ENCODE results near the gene HDAC4. TPM values are rescaled to one million over a fixed set of nuclear protein-coding genes. Genes with fewer than 3 reads are reported as not detected.

HDAC4 gene
- total RNA-seq, 1 donor from 2014 or later = 11.8 TPM

GRCh38 chr2:239304533-239305221 is 96.1 kb downstream of the HDAC4 start:
- Histone ChIP-seq H3K36me3 (ENCODE audit: insufficient read depth, low read length) (no peaks in the 10 kb centered on the region), H3K9me3 (ENCODE audit: insufficient read depth, low read depth, low read length) (no peaks in the 10 kb centered on the region), H3K27me3 (ENCODE audit: insufficient read depth, low read length) (no peaks in the 10 kb centered on the region), H4K20me1 (ENCODE audit: insufficient read depth, low read length) (peaks cover 8% of the 10 kb centered on the region), H3K4me3 (ENCODE audit: insufficient read depth, low read depth, low read length) (no peak overlapping the region), H3K4me2 (ENCODE audit: low read length) (no peak overlapping the region), H3K79me2 (ENCODE audit: insufficient read depth, low read length) (peaks cover 3% of the 10 kb centered on the region), H2AFZ (ENCODE audit: low read depth, low read length) (no peak overlapping the region), H3K9ac (ENCODE audit: low read length) (no peak overlapping the region), H3K27ac (ENCODE audit: low read depth, low read length) (no peak overlapping the region), H3K4me1 (ENCODE audit: insufficient read depth, low read length) (no peaks in the 10 kb centered on the region)
- no peak for FAIRE-seq
- H3K36me3 Mint-ChIP-seq (ENCODE audit: low read depth, unreplicated experiment) = peaks cover 4% of the 10 kb centered on the region
- no peak overlapping the region for H3K27ac Mint-ChIP-seq (ENCODE audit: unreplicated experiment)
- no peak overlapping the region for H3K4me3 Mint-ChIP-seq (ENCODE audit: unreplicated experiment)
- DNase-seq (ENCODE audit: low read depth) = no peak
- TF ChIP-seq EZH2 (IDR thresholded peaks at IDR 0.05; ENCODE audit: insufficient read depth, low read length) (no peak), CTCF (IDR thresholded peaks at IDR 0.05; ENCODE audit: insufficient read depth, low read depth, low read length) (no peak)
- H3K27me3 Mint-ChIP-seq (ENCODE audit: low read depth, unreplicated experiment) = no peaks in the 10 kb centered on the region
- peaks cover 4% of the 10 kb centered on the region for H3K4me1 Mint-ChIP-seq (ENCODE audit: low read depth, unreplicated experiment)
- no peaks in the 10 kb centered on the region for H3K9me3 Mint-ChIP-seq (ENCODE audit: unreplicated experiment)

GRCh38 chr2:239303711-239304532 is 96.9 kb downstream of the HDAC4 start:
- peaks cover 8% of the 10 kb centered on the region for H4K20me1 ChIP-seq (ENCODE audit: insufficient read depth, low read length)
- H3K4me1 ChIP-seq (ENCODE audit: insufficient read depth, low read length) = no peaks in the 10 kb centered on the region
- H3K9me3 Mint-ChIP-seq (ENCODE audit: unreplicated experiment) = no peaks in the 10 kb centered on the region
- peaks cover 5% of the 10 kb centered on the region for H3K79me2 ChIP-seq (ENCODE audit: insufficient read depth, low read length)
- FAIRE-seq = no peak
- no peak overlapping the region for H3K4me3 Mint-ChIP-seq (ENCODE audit: unreplicated experiment)
- peaks cover 4% of the 10 kb centered on the region for H3K36me3 Mint-ChIP-seq (ENCODE audit: low read depth, unreplicated experiment)
- H3K9ac ChIP-seq (ENCODE audit: low read length) = no peak overlapping the region
- no peaks in the 10 kb centered on the region for H3K36me3 ChIP-seq (ENCODE audit: insufficient read depth, low read length)
- H3K4me1 Mint-ChIP-seq (ENCODE audit: low read depth, unreplicated experiment) = peaks cover 4% of the 10 kb centered on the region
- no peaks in the 10 kb centered on the region for H3K9me3 ChIP-seq (ENCODE audit: insufficient read depth, low read depth, low read length)
- no peak overlapping the region for H3K27ac Mint-ChIP-seq (ENCODE audit: unreplicated experiment)
- H3K27ac ChIP-seq (ENCODE audit: low read depth, low read length) = no peak overlapping the region
- H3K4me3 ChIP-seq (ENCODE audit: insufficient read depth, low read depth, low read length) = no peak overlapping the region
- TF ChIP-seq CTCF (IDR thresholded peaks at IDR 0.05; ENCODE audit: insufficient read depth, low read depth, low read length) = no peak
- TF ChIP-seq EZH2 (IDR thresholded peaks at IDR 0.05; ENCODE audit: insufficient read depth, low read length) = no peak
- no peak for DNase-seq (ENCODE audit: low read depth)
- no peak overlapping the region for H3K4me2 ChIP-seq (ENCODE audit: low read length)
- no peaks in the 10 kb centered on the region for H3K27me3 Mint-ChIP-seq (ENCODE audit: low read depth, unreplicated experiment)
- H2AFZ ChIP-seq (ENCODE audit: low read depth, low read length) = no peak overlapping the region
- H3K27me3 ChIP-seq (ENCODE audit: insufficient read depth, low read length) = no peaks in the 10 kb centered on the region
